ENCODE data around the gene BDNF. TPM values are rescaled to one million over a fixed set of nuclear protein-coding genes. Genes with fewer than 3 reads are reported as not detected.

BDNF gene
- total RNA-seq, 1 experiment from 2014 or later: 8.3 TPM

DNA sequence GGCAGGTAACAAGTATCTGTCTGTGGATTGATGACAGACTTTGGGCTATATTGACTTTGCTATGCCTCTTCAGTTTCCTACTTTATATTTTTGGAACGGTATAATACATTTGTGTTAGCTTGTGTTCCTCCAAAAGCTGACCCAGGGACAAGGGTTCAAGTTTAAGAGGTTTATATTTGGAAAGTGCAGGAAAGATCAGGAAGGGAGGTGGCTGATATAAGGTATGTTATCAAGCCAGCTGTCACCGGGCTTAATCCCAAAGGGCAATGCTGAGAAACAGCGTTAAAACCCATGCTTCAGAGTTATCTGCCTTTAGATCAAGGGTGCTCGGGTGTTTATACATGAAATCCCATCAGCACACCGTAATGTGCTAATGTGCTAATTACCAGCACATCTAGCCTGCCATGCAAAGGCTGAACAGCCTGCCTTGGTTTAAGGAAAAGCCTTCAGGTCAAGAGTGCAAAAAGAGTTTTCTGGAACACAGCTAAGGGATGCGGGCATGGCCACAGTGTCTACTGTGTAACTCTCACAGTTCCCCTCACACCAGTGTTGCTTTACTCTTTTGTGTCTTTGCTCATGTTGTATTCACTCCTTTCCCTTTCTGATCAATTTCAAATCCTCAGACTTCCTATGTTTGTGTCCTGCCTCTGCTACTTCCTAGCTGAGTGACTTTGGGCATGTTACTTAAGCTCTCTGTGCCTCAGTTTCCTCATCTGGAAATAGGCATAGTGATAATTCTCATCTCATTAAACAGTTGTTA lies 77.5 kb downstream of the BDNF start:
- no peak for DNase-seq
- Mint-ChIP-seq H3K36me3 (ENCODE audit: insufficient read depth, unreplicated experiment) (no peaks in the 10 kb centered on the region), H3K4me1 (ENCODE audit: low read depth, unreplicated experiment) (no peaks in the 10 kb centered on the region), H3K4me3 (ENCODE audit: low read depth, unreplicated experiment) (no peak overlapping the region), H3K27me3 (ENCODE audit: unreplicated experiment) (peaks cover 57% of the 10 kb centered on the region), H3K9me3 (ENCODE audit: low read depth, unreplicated experiment) (no peaks in the 10 kb centered on the region), H3K27ac (ENCODE audit: unreplicated experiment) (no peak overlapping the region)
- no TSS peak for BruUV-seq (replicated peaks)
- CTCF ChIA-PET: interaction anchor here (0.6 kb wide), 1 partner anchor 136 kb away, joined by 3 read pairs; no protein-coding TSS in a partner anchor
- intact Hi-C loops (cut with micrococcal nuclease; ENCODE audit: unreplicated experiment): no loop called here
- TF ChIP-seq, protein P1, sequence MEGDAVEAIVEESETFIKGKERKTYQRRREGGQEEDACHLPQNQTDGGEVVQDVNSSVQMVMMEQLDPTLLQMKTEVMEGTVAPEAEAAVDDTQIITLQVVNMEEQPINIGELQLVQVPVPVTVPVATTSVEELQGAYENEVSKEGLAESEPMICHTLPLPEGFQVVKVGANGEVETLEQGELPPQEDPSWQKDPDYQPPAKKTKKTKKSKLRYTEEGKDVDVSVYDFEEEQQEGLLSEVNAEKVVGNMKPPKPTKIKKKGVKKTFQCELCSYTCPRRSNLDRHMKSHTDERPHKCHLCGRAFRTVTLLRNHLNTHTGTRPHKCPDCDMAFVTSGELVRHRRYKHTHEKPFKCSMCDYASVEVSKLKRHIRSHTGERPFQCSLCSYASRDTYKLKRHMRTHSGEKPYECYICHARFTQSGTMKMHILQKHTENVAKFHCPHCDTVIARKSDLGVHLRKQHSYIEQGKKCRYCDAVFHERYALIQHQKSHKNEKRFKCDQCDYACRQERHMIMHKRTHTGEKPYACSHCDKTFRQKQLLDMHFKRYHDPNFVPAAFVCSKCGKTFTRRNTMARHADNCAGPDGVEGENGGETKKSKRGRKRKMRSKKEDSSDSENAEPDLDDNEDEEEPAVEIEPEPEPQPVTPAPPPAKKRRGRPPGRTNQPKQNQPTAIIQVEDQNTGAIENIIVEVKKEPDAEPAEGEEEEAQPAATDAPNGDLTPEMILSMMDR (IDR thresholded peaks at IDR 0.05; ENCODE audit: unreplicated experiment): no peak

GRCh38 chr11:27621405-27622161 lies 78.7 kb downstream of the BDNF start:
- Mint-ChIP-seq H3K27me3 (ENCODE audit: unreplicated experiment) (peaks cover 49% of the 10 kb centered on the region), H3K36me3 (ENCODE audit: insufficient read depth, unreplicated experiment) (no peaks in the 10 kb centered on the region), H3K27ac (ENCODE audit: unreplicated experiment) (no peak overlapping the region), H3K9me3 (ENCODE audit: low read depth, unreplicated experiment) (no peaks in the 10 kb centered on the region), H3K4me3 (ENCODE audit: low read depth, unreplicated experiment) (no peak overlapping the region), H3K4me1 (ENCODE audit: low read depth, unreplicated experiment) (no peaks in the 10 kb centered on the region)
- TF ChIP-seq, protein P1 (IDR thresholded peaks at IDR 0.05; ENCODE audit: unreplicated experiment): no peak
- intact Hi-C loops (cut with micrococcal nuclease; ENCODE audit: unreplicated experiment): no loop called here
- CTCF ChIA-PET: no interaction called here
- DNase-seq: no peak
- no TSS peak for BruUV-seq (replicated peaks)

- Mint-ChIP-seq H3K9me3 (ENCODE audit: low read depth, unreplicated experiment) (no peaks in the 10 kb centered on the region), H3K36me3 (ENCODE audit: insufficient read depth, unreplicated experiment) (no peaks in the 10 kb centered on the region), H3K27me3 (ENCODE audit: unreplicated experiment) (peaks cover 32% of the 10 kb centered on the region), H3K27ac (ENCODE audit: unreplicated experiment) (peak overlapping the region; percentile 20), H3K4me1 (ENCODE audit: low read depth, unreplicated experiment) (no peaks in the 10 kb centered on the region), H3K4me3 (ENCODE audit: low read depth, unreplicated experiment) (no peak overlapping the region)
- TF ChIP-seq, protein P1 (IDR thresholded peaks at IDR 0.05; ENCODE audit: unreplicated experiment): no peak
- CTCF ChIA-PET: no interaction called here
- BruUV-seq (replicated peaks): no TSS peak
- DNase-seq: no peak
- intact Hi-C loops (cut with micrococcal nuclease; ENCODE audit: unreplicated experiment): no loop called here
These were observed 80.4 kb downstream of the BDNF start for GRCh38 chr11:27619763-27620335.

DNA sequence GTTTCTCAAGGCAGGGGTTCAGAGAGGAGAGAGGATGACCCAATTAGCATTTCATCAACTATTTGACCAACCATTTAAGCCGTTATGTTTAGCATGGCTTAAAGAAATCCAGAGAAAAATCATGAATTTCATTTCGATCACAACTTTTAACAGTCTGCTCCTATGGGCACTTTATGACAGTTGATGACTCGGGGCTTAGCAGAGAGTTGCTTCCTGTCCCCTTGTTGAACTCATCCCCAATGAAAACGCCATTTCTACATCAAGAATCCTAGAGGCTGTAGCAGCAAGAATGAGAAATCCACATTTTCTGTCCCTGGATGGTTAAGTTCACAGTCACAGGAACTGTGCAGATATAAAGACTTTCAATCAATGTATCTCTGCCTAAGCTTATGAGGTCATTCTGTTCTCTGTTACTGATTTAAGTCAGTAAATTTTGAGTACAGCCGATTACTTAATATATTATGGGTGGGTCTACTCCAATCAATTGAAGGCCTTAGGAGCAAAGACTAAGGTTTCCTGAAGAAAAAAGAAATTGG lies 81.1 kb downstream of the BDNF start:
- TF ChIP-seq, protein P1 (IDR thresholded peaks at IDR 0.05; ENCODE audit: unreplicated experiment): no peak
- H3K4me3 Mint-ChIP-seq (ENCODE audit: low read depth, unreplicated experiment): no peak overlapping the region
- no peak for DNase-seq
- CTCF ChIA-PET: no interaction called here
- H3K4me1 Mint-ChIP-seq (ENCODE audit: low read depth, unreplicated experiment): no peaks in the 10 kb centered on the region
- no peaks in the 10 kb centered on the region for H3K9me3 Mint-ChIP-seq (ENCODE audit: low read depth, unreplicated experiment)
- H3K27me3 Mint-ChIP-seq (ENCODE audit: unreplicated experiment): peaks cover 25% of the 10 kb centered on the region
- intact Hi-C loops (cut with micrococcal nuclease; ENCODE audit: unreplicated experiment): no loop called here
- H3K36me3 Mint-ChIP-seq (ENCODE audit: insufficient read depth, unreplicated experiment): no peaks in the 10 kb centered on the region
- H3K27ac Mint-ChIP-seq (ENCODE audit: unreplicated experiment): no peak overlapping the region
- no TSS peak for BruUV-seq (replicated peaks)

Measured in Calu3 (cell line).